ENCODE measurements around the gene PHC2.

Gene PHC2

DNA sequence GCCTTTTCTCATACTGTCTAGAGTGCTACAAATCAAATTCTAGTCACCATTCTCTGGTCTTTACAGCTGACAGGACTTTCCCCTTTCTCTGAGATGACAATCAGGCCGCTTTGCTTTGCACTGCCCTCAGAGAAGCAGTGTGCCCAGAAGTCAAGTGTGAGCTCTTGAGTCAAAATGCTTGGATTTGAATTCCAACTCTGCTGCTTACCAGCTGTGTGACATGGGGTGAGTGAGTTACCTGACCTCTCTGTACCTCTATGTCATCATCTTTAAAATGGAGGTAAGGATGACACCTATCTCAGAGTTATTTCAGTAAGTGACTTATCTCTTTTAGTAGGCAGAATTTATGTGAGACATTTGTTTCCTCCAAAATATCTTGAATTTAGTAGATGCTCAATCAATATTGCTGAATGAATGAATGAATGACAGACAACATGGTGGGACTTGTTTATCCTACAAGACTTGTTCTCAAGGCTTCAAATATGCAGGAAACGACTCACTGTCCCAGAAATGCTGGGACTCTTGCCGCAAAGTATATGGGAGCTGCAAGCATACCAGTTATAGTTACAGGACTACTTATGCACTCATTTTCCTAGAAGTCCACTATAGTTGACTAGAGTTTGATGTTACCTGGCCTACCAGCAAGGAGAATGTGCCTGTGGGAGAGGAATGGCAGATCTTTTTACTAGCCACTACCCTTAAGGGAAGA is 71.9 kb downstream of the PHC2 start:
- no peak overlapping the region for H3K4me3 ChIP-seq (ENCODE audit: low read length)
- no peaks in the 10 kb centered on the region for H3K36me3 ChIP-seq (ENCODE audit: insufficient read depth, low read length)
- no peak overlapping the region for H3K9ac ChIP-seq (ENCODE audit: low read depth, low read length)
- H3K27ac ChIP-seq (ENCODE audit: low read depth, low read length): no peak overlapping the region
- 91% methylated on average over 3 of the region's 3 CpGs for WGBS
- no peaks in the 10 kb centered on the region for H3K9me3 ChIP-seq (ENCODE audit: insufficient read depth, low read depth, low read length)
- H3K4me1 ChIP-seq (ENCODE audit: insufficient read depth, low read length): peaks cover 32% of the 10 kb centered on the region
- peaks cover 6% of the 10 kb centered on the region; the same call in 1 of the 2 replicates for H3K27me3 ChIP-seq (ENCODE audit: insufficient read depth, low read length)

DNA sequence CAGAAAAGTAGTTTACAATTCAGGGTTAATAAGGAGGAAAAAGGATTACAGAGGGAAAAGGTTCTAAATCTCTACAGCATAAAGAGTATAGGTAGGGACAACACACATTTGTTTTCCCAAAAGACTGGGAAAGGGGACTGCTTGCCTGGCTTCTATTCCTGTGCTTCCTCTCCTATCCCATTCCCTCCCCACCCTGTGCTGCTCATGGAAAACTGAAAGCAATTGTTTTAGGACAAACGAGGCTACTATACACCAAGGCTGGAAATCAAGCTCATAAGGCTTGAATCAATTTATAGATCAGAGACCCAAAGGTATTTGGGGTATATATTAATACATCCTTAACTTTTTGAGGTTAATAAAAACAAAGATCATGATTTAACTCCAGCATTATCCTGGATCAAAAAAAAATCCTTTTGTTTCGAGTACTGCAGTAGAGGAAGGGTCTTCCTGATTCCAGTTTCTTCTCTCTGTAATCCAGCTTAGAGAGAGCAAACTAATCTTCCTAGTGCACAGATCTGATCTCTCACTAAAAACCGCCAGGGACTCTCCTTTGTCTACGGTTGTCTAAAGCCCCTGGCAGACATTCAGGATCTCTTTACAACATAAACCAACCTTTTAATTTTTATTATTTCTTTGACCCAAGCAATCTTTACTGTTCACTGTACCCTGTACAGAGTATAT is 72.6 kb downstream of the PHC2 start:
- H3K9me3 ChIP-seq (ENCODE audit: insufficient read depth, low read depth, low read length): no peaks in the 10 kb centered on the region
- H3K4me1 ChIP-seq (ENCODE audit: insufficient read depth, low read length): peaks cover 26% of the 10 kb centered on the region
- H3K27ac ChIP-seq (ENCODE audit: low read depth, low read length): no peak overlapping the region
- H3K9ac ChIP-seq (ENCODE audit: low read depth, low read length): no peak overlapping the region
- no peak overlapping the region for H3K4me3 ChIP-seq (ENCODE audit: low read length)
- WGBS: 89% methylated on average over 4 of the region's 4 CpGs
- peaks cover 11% of the 10 kb centered on the region for H3K27me3 ChIP-seq (ENCODE audit: insufficient read depth, low read length)
- no peaks in the 10 kb centered on the region for H3K36me3 ChIP-seq (ENCODE audit: insufficient read depth, low read length)

DNA sequence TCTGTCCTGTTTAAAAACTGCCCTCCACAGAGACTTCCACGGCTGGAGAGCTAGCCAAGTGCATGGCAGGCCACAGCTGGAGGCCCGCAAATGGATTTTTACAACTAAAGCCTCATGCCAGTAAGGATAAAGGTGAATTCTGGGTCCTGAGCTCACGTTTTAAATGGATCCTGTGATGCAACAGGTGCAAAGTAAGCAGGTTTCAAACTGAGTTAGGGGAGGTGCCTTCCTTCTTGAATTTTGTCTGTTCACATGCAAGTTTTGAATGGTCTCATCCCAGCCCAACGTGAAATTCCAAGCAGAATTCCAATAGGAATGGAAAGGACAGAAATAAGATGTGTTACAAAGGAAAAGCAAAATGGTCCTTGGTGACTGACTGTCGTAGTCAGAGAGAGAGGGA is 73.8 kb downstream of the PHC2 start:
- H3K27ac ChIP-seq (ENCODE audit: low read depth, low read length): no peak overlapping the region
- H3K36me3 ChIP-seq (ENCODE audit: insufficient read depth, low read length): no peaks in the 10 kb centered on the region
- H3K9ac ChIP-seq (ENCODE audit: low read depth, low read length): no peak overlapping the region
- no peak overlapping the region for H3K4me3 ChIP-seq (ENCODE audit: low read length)
- WGBS: 90% methylated on average over 5 of the region's 5 CpGs
- peaks cover 22% of the 10 kb centered on the region for H3K27me3 ChIP-seq (ENCODE audit: insufficient read depth, low read length)
- H3K9me3 ChIP-seq (ENCODE audit: insufficient read depth, low read depth, low read length): no peaks in the 10 kb centered on the region
- peaks cover 15% of the 10 kb centered on the region; the same call in 1 of the 2 replicates for H3K4me1 ChIP-seq (ENCODE audit: insufficient read depth, low read length)

DNA sequence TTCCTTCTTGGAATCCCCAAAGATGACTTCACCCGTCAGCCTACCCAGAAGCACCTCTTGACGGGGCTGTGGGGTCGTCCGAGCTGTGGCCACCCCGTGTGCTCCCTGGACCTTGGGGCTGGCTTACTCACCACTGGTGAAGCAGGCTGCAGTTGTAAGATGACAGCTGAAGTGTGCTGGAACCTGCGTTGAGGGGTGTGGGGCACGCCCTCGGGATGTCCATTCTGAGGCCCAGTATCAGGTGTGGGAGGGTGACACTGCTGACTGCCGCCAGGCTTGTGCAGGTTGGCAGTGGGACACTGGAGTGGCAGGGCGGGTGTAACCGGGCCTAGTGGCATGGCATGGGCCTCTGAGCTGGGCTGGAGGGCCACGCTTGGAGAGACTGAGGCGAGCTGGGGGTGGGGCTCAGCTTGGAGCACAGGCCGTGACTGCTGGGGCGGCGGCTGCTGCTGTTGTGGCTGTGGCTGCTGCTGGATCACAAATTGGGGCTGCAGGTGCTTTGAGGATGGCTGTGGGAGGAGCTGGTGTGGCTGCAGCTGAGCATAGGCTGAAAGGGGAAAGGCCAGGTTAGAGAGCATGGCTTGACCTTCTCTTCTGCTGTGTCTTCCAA is 76.1 kb downstream of the PHC2 start:
- 0 out of 2 replicates have a peak, but pooled peaks cover 4% of the 10 kb centered on the region for H3K4me1 ChIP-seq (ENCODE audit: insufficient read depth, low read length)
- 95% methylated on average over 16 of the region's 16 CpGs for WGBS
- peaks cover 45% of the 10 kb centered on the region for H3K27me3 ChIP-seq (ENCODE audit: insufficient read depth, low read length)
- H3K36me3 ChIP-seq (ENCODE audit: insufficient read depth, low read length): no peaks in the 10 kb centered on the region
- no peak overlapping the region for H3K9ac ChIP-seq (ENCODE audit: low read depth, low read length)
- H3K9me3 ChIP-seq (ENCODE audit: insufficient read depth, low read depth, low read length): no peaks in the 10 kb centered on the region
- no peak overlapping the region for H3K4me3 ChIP-seq (ENCODE audit: low read length)
- no peak overlapping the region for H3K27ac ChIP-seq (ENCODE audit: low read depth, low read length)

DNA sequence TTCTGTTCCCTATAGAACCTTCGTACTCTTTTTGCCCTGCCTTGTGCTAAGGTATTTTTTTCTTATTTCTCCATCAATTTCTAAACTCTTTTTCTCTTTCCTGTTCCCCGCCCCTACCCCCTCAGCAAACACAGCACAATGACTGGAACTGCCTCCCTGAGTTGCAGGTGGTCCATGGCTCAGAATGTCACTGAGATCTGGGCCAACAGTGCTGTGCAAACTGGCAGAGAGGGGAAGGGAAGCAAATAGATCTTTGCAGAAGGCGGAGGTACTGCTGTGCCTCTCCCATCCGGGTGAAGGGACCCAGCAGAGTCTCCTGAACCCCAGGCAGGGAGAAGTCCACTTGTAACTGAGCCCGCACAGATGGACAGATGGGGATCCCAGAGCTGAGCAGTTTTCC is 77.4 kb downstream of the PHC2 start:
- Histone ChIP-seq H3K36me3 (ENCODE audit: insufficient read depth, low read length) (no peaks in the 10 kb centered on the region), H3K9me3 (ENCODE audit: insufficient read depth, low read depth, low read length) (no peaks in the 10 kb centered on the region), H3K4me3 (ENCODE audit: low read length) (no peak overlapping the region), H3K9ac (ENCODE audit: low read depth, low read length) (no peak overlapping the region), H3K4me1 (ENCODE audit: insufficient read depth, low read length) (peaks cover 5% of the 10 kb centered on the region), H3K27ac (ENCODE audit: low read depth, low read length) (no peak overlapping the region), H3K27me3 (ENCODE audit: insufficient read depth, low read length) (peaks cover 54% of the 10 kb centered on the region)
- WGBS: 89% methylated on average over 5 of the region's 5 CpGs

DNA sequence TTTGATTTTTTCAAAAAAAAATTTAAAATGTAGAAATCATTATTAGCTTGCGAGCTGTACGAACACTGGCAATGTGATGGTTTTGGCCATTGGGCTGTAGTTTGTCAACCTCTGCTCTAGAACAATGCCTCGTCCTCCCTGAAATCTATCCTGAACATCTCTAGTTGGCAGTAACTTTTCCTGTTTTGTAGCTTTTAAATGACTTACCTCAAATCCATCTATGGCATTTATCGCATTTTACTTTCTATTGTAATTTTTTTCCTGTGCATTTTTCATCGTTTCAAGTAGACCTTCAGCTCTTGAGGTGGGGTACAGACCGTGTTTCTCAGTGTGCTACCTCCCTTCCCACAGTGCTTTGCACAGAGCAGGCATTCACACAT is 79.6 kb downstream of the PHC2 start:
- 95% methylated on average over 6 of the region's 6 CpGs for WGBS
- Histone ChIP-seq H3K9ac (ENCODE audit: low read depth, low read length) (no peak overlapping the region), H3K27me3 (ENCODE audit: insufficient read depth, low read length) (peaks cover 75% of the 10 kb centered on the region), H3K4me3 (ENCODE audit: low read length) (no peak overlapping the region), H3K4me1 (ENCODE audit: insufficient read depth, low read length) (peaks cover 27% of the 10 kb centered on the region), H3K36me3 (ENCODE audit: insufficient read depth, low read length) (no peaks in the 10 kb centered on the region), H3K9me3 (ENCODE audit: insufficient read depth, low read depth, low read length) (no peaks in the 10 kb centered on the region), H3K27ac (ENCODE audit: low read depth, low read length) (no peak overlapping the region)

DNA sequence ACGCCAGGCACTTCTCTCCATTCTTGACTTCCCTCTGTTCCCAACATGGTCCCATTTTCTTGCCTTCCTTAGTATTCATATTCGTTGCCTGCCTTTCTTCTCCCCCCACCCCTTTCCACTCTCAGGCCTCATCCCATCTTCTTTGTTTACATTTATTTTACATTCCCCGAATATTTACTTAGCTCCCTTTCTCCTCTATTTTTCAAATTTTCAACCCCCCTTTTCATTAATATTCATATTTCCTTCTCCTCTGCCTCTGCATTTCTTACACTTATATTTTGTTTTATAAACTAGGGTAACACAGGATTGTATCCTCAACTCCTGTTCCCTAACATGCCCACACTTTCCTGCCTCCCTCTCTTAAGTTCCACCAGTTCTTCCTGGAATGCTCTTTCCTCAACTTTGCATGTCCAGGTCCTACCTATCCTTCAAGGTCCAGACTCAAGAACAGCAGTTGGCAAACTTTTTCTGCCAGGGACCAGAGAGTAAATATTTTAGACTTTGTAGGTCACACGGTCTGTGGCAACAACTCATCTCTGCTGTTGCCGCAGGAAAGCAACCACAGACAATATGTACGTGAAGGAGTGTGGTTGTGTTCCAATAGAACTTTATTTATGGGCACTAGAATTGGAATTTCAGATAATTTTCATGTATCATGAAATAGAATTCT is 80.1 kb downstream of the PHC2 start:
- Histone ChIP-seq H3K9ac (ENCODE audit: low read depth, low read length) (peak overlapping the region; percentile 77), H3K4me1 (ENCODE audit: insufficient read depth, low read length) (peaks cover 29% of the 10 kb centered on the region), H3K9me3 (ENCODE audit: insufficient read depth, low read depth, low read length) (no peaks in the 10 kb centered on the region), H3K27ac (ENCODE audit: low read depth, low read length) (no peak overlapping the region), H3K4me3 (ENCODE audit: low read length) (peak overlapping the region; percentile 64), H3K27me3 (ENCODE audit: insufficient read depth, low read length) (peaks cover 76% of the 10 kb centered on the region), H3K36me3 (ENCODE audit: insufficient read depth, low read length) (no peaks in the 10 kb centered on the region)
- 48% methylated on average over 6 of the region's 6 CpGs for WGBS

DNA sequence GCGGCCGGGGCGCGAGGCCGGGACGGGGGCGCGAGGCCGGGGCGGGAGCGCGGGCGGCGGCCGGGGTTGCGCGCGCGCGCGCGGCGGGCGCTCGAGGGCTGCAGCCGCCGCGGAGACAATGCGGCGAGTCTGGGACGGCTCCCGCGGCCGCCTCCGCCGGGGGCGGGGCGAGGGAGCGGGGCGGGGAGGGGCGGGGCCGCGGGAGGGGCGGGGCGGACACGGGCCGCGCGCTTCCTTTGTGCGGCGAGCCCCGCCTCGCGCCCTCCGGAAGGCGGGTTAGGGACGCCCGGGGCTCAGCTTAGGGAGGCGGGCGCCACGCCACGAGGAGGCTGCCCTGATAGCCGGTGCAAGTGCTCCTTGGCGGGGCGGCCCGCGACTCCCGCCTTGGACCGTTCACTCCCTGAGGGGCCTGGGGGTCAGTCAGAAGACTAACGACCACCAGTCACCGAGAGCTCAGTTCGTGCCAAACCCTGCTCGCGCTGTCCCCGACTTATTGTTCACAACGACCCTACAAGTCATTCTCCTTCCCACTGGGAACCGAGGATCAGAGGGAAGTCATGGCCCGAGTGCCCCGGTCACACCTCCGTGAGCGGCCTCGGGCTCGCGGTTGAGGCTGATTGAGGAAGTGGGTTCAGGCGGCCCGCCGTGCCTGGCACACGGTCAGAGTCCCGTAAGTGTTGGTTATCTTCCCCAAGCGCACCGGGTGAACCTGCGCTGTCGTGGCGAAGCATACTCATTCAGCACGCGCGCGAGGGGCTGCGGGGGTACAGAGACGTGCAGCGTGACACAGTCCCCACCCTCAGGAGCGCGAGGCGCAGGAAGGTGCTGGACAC is 80.9 kb downstream of the PHC2 start:
- Histone ChIP-seq H3K27ac (ENCODE audit: low read depth, low read length) (no peak overlapping the region), H3K27me3 (ENCODE audit: insufficient read depth, low read length) (peaks cover 76% of the 10 kb centered on the region), H3K9ac (ENCODE audit: low read depth, low read length) (peak overlapping the region; percentile 82), H3K4me3 (ENCODE audit: low read length) (peak overlapping the region; percentile 64), H3K9me3 (ENCODE audit: insufficient read depth, low read depth, low read length) (no peaks in the 10 kb centered on the region), H3K36me3 (ENCODE audit: insufficient read depth, low read length) (no peaks in the 10 kb centered on the region; the same call in 1 of the 2 replicates), H3K4me1 (ENCODE audit: insufficient read depth, low read length) (peaks cover 32% of the 10 kb centered on the region)
- WGBS: under 1% methylated on average over 104 of the region's 104 CpGs

DNA sequence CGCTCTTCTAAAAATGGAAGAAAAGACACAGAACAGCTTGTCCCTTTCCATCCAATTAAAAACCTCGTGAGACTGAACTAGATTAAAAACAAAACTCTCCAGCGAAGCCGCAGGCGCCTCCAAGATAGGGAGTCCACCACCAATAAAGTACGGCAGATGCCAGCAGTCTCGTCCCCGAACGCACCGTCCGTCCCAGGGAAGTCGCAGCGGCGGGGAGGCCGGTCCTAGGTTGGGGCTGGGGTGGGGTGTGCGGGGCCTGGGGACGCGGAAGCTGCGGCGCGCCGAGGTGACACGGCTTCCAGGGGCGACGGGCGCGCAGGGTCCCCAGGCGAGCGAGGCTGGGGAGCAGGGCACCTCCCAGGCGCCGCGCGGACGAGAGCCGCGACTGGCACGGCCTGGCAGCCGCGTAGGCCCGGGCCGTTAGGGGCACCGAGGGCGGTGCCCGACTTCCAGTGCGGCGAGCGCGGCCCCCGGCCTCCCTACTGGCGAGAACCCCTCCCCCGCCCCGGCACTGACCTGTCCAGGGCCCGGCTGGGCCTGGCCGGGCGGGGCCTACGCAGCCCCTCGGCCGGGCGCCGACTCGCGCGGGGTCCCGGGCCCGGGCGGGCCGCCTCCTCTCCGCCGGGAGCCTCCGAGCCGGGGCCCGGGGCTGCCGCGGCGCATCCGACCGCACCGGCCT is 81.7 kb downstream of the PHC2 start:
- no peak overlapping the region for H3K27ac ChIP-seq (ENCODE audit: low read depth, low read length)
- peak overlapping the region; percentile 82 for H3K9ac ChIP-seq (ENCODE audit: low read depth, low read length)
- peak overlapping the region; percentile 53 for H3K4me3 ChIP-seq (ENCODE audit: low read length)
- H3K27me3 ChIP-seq (ENCODE audit: insufficient read depth, low read length): peaks cover 71% of the 10 kb centered on the region
- H3K4me1 ChIP-seq (ENCODE audit: insufficient read depth, low read length): peaks cover 32% of the 10 kb centered on the region
- H3K9me3 ChIP-seq (ENCODE audit: insufficient read depth, low read depth, low read length): no peaks in the 10 kb centered on the region
- no peaks in the 10 kb centered on the region; the same call in 1 of the 2 replicates for H3K36me3 ChIP-seq (ENCODE audit: insufficient read depth, low read length)
- WGBS: under 1% methylated on average over 77 of the region's 78 CpGs

DNA sequence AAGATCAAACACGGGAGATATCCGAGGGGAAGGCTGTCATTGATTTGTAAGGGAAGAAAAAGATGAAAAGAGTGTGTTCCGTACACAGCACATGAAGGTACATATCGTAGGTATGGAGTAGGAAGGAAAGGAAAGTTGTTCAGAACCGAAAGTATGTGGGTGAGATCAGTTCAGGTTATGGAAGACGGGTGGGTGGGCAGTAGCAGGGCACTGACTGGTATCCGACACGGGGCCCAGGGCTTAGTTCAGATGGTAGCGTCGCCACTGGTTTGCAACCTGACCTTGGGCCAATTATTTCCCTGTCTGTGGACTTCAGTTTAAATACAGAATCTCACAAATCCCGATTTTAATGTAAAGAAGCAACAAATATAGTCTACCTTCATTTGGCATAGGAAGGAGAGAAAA is 82.2 kb downstream of the PHC2 start:
- WGBS: 9% methylated on average over 11 of the region's 11 CpGs

More for the DNA sequence above, 82.2 kb downstream of the PHC2 start:
- peak overlapping the region; percentile 82; the same call in 1 of the 2 replicates for H3K9ac ChIP-seq (ENCODE audit: low read depth, low read length)
- H3K36me3 ChIP-seq (ENCODE audit: insufficient read depth, low read length): no peaks in the 10 kb centered on the region; the same call in 1 of the 2 replicates
- no peak overlapping the region for H3K27ac ChIP-seq (ENCODE audit: low read depth, low read length)
- peaks cover 70% of the 10 kb centered on the region for H3K27me3 ChIP-seq (ENCODE audit: insufficient read depth, low read length)
- H3K4me3 ChIP-seq (ENCODE audit: low read length): peak overlapping the region; percentile 53
- peaks cover 38% of the 10 kb centered on the region for H3K4me1 ChIP-seq (ENCODE audit: insufficient read depth, low read length)
- H3K9me3 ChIP-seq (ENCODE audit: insufficient read depth, low read depth, low read length): no peaks in the 10 kb centered on the region

Data from HUES64 (cell line).